Measurements from ENCODE around the gene MAJIN. TPM values are rescaled to one million over a fixed set of nuclear protein-coding genes. Genes with fewer than 3 reads are reported as not detected.

Gene MAJIN
- total and polyA plus RNA-seq, 9 of the 15 experiments (the other 6 are each of a cell fraction or from before 2014, with no cell fraction given), result 0.17 to 0.83 (median 0.24) TPM; not detected in 2

DNA sequence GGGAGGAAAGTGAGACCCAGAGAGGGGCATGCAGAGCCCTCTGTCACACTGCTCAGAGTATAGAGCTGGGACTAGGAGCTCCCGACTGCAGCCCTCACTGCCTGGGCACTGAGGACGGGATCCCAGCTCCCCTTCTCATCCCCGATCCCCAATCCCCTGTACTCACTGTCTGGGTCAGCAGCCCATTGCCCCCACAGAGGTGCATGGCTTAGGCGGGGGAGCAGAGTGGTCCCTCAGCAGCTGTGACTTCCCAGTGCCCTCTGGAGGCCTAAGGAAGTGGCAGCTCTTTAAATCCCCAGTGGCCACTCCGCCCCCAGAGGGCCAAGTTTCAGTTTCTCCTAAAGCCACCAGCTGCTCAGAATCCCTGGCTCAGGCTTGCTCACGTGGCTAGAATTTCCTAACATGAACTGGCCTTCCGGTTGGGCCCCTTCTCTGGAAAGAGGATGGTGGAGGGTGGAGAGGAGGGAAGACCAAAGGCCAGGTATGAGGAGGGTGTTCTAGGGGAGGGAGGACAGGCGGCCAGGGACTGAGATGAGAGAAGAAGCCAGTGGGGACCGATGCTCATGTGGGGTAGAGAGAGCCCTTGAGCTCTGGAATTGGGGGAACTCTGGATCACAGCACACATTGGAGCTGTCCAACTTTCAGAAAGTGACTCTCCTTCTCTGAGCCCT lies 24.9 kb upstream of the MAJIN start, which contains the start of gene BATF2 (continued):
- TF ChIP-seq TCFL5 (CRISPR knock-in tag; conservative IDR thresholded peaks at IDR 0.05) (no peak), ZZZ3 (IDR thresholded peaks at IDR 0.05) (no peak), PCBP1 (IDR thresholded peaks at IDR 0.05; ENCODE audit: low read depth, low read length, poor library complexity, severe bottlenecking) (no peak), ILK (tag; IDR thresholded peaks at IDR 0.05; ENCODE audit: borderline replicate concordance, low read depth) (no peak), KLF13 (tag; IDR thresholded peaks at IDR 0.05; ENCODE audit: borderline replicate concordance, low read depth) (peak; percentile 62; the same call in 1 of the 2 replicates), THRAP3 (IDR thresholded peaks at IDR 0.05; ENCODE audit: borderline replicate concordance) (no peak; the same call in 1 of the 2 replicates), KLF16 (IDR thresholded peaks at IDR 0.05) (0 out of 2 replicates have a peak, but pooled peaks have one; percentile 27), SMC3 (conservative IDR thresholded peaks at IDR 0.05; ENCODE audit: insufficient read depth, low read depth, low read length) (peak; percentile 72; the same call in 1 of the 2 replicates), SP1 (CRISPR knock-in tag; IDR thresholded peaks at IDR 0.05) (no peak), ZNF830 (CRISPR knock-in tag; IDR thresholded peaks at IDR 0.05) (no peak), MEIS2 (IDR thresholded peaks at IDR 0.05; ENCODE audit: partially characterized antibody) (no peak), NCOR1 (IDR thresholded peaks at IDR 0.05) (no peak), RBM14 (IDR thresholded peaks at IDR 0.05; ENCODE audit: borderline replicate concordance, insufficient read depth, low read depth, low read length) (no peak), EZH2 (IDR thresholded peaks at IDR 0.05; ENCODE audit: borderline replicate concordance, low read depth, low read length) (no peak), NCOA2 (IDR thresholded peaks at IDR 0.05; ENCODE audit: partially characterized antibody in 2 of 2) (no peak)
- TF ChIP-seq, protein P1, sequence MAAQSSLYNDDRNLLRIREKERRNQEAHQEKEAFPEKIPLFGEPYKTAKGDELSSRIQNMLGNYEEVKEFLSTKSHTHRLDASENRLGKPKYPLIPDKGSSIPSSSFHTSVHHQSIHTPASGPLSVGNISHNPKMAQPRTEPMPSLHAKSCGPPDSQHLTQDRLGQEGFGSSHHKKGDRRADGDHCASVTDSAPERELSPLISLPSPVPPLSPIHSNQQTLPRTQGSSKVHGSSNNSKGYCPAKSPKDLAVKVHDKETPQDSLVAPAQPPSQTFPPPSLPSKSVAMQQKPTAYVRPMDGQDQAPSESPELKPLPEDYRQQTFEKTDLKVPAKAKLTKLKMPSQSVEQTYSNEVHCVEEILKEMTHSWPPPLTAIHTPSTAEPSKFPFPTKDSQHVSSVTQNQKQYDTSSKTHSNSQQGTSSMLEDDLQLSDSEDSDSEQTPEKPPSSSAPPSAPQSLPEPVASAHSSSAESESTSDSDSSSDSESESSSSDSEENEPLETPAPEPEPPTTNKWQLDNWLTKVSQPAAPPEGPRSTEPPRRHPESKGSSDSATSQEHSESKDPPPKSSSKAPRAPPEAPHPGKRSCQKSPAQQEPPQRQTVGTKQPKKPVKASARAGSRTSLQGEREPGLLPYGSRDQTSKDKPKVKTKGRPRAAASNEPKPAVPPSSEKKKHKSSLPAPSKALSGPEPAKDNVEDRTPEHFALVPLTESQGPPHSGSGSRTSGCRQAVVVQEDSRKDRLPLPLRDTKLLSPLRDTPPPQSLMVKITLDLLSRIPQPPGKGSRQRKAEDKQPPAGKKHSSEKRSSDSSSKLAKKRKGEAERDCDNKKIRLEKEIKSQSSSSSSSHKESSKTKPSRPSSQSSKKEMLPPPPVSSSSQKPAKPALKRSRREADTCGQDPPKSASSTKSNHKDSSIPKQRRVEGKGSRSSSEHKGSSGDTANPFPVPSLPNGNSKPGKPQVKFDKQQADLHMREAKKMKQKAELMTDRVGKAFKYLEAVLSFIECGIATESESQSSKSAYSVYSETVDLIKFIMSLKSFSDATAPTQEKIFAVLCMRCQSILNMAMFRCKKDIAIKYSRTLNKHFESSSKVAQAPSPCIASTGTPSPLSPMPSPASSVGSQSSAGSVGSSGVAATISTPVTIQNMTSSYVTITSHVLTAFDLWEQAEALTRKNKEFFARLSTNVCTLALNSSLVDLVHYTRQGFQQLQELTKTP (IDR thresholded peaks at IDR 0.05; ENCODE audit: low read depth in 1 of 2, partially characterized antibody in 2 of 2), result no peak
- TF ChIP-seq, protein P2, sequence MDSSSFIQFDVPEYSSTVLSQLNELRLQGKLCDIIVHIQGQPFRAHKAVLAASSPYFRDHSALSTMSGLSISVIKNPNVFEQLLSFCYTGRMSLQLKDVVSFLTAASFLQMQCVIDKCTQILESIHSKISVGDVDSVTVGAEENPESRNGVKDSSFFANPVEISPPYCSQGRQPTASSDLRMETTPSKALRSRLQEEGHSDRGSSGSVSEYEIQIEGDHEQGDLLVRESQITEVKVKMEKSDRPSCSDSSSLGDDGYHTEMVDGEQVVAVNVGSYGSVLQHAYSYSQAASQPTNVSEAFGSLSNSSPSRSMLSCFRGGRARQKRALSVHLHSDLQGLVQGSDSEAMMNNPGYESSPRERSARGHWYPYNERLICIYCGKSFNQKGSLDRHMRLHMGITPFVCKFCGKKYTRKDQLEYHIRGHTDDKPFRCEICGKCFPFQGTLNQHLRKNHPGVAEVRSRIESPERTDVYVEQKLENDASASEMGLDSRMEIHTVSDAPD (CRISPR knock-in tag; IDR thresholded peaks at IDR 0.05), result no peak
- TF ChIP-seq, protein P3, sequence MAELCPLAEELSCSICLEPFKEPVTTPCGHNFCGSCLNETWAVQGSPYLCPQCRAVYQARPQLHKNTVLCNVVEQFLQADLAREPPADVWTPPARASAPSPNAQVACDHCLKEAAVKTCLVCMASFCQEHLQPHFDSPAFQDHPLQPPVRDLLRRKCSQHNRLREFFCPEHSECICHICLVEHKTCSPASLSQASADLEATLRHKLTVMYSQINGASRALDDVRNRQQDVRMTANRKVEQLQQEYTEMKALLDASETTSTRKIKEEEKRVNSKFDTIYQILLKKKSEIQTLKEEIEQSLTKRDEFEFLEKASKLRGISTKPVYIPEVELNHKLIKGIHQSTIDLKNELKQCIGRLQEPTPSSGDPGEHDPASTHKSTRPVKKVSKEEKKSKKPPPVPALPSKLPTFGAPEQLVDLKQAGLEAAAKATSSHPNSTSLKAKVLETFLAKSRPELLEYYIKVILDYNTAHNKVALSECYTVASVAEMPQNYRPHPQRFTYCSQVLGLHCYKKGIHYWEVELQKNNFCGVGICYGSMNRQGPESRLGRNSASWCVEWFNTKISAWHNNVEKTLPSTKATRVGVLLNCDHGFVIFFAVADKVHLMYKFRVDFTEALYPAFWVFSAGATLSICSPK (IDR thresholded peaks at IDR 0.05; ENCODE audit: borderline replicate concordance), result no peak
- TF ChIP-seq, protein P4, sequence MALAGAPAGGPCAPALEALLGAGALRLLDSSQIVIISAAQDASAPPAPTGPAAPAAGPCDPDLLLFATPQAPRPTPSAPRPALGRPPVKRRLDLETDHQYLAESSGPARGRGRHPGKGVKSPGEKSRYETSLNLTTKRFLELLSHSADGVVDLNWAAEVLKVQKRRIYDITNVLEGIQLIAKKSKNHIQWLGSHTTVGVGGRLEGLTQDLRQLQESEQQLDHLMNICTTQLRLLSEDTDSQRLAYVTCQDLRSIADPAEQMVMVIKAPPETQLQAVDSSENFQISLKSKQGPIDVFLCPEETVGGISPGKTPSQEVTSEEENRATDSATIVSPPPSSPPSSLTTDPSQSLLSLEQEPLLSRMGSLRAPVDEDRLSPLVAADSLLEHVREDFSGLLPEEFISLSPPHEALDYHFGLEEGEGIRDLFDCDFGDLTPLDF (CRISPR knock-in tag; IDR thresholded peaks at IDR 0.05), result no peak

Data from K562 (cell line).